ENCODE measurements around the gene ELFN1. TPM values are rescaled to one million over a fixed set of nuclear protein-coding genes. Genes with fewer than 3 reads are reported as not detected.

Gene ELFN1
- polyA plus RNA-seq, 2 donors: 0.16 to 0.39 TPM

DNA sequence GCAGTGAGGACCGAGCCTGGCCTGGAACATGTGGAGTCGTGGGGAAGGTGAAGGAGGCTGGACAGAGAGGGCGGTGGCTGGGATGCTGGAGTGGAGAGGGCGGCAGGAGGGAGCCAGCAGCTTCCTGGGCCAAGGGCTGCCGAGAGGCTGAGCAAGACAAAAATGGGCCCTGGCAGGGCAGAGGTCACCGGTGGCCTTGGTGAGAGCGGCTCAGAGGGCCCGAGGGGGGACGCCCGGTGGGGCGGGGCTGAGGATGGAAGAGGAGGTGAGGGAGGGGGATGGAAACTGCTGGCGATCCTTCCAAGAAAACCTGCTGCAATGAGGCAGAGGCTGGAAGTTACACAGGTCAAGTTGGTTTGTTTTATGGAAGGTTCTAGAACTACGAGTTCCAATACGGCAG is 69.5 kb downstream of the ELFN1 start:
- Histone ChIP-seq H3K9me3 (ENCODE audit: control insufficient read depth in 2 of 2, insufficient read depth in 1 of 2, low read depth in 1 of 2, low read length in 1 of 2) (peaks cover 0 to 2% of the 10 kb centered on the region in 2 donors), H3K27me3 (ENCODE audit: control insufficient read depth in 1 of 2, insufficient read depth in 2 of 2, low read length in 2 of 2) (no peaks in the 10 kb centered on the region), H3K4me3 (ENCODE audit: low read depth in 1 of 2, low read length in 2 of 2) (no peak overlapping the region), H3K27ac (ENCODE audit: low read depth in 2 of 2, low read length in 1 of 2) (no peak overlapping the region), H3K4me1 (ENCODE audit: control insufficient read depth in 2 of 2, insufficient read depth in 2 of 2, low read length in 1 of 2) (peaks cover 5% of the 10 kb centered on the region in 2 donors), H3K36me3 (ENCODE audit: control insufficient read depth in 2 of 2, insufficient read depth in 2 of 2, low read length in 1 of 2) (no peaks in the 10 kb centered on the region)
- 74 to 79% methylated on average over 14 of the region's 14 CpGs for WGBS, 2 donors

DNA sequence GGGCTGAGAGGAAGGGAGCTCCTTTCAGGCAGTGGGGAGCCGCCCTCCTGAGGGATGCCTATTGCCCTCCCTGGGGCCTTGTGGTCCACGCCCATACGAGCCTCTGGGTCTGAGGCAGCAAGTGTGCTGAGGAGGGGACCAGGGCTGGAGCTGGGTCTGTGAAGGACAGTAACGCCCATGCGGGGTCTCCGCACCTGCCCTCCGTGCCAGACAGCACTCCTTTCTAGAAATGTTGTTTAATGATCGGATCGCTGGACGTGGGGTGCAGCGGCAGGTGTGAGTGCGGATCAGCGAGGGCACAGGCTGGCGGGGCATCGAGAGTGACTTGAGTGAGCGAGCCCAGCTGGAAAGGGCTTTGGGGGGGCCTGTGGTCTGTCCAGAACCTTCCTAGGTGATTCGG is 70.1 kb downstream of the ELFN1 start:
- H3K27me3 ChIP-seq (ENCODE audit: control insufficient read depth in 1 of 2, insufficient read depth in 2 of 2, low read length in 2 of 2): no peaks in the 10 kb centered on the region
- peaks cover 5% of the 10 kb centered on the region in 2 donors for H3K4me1 ChIP-seq (ENCODE audit: control insufficient read depth in 2 of 2, insufficient read depth in 2 of 2, low read length in 1 of 2)
- H3K4me3 ChIP-seq (ENCODE audit: low read depth in 1 of 2, low read length in 2 of 2): no peak overlapping the region
- no peaks in the 10 kb centered on the region for H3K36me3 ChIP-seq (ENCODE audit: control insufficient read depth in 2 of 2, insufficient read depth in 2 of 2, low read length in 1 of 2)
- H3K27ac ChIP-seq (ENCODE audit: low read depth in 2 of 2, low read length in 1 of 2): no peak overlapping the region
- peaks cover 0 to 2% of the 10 kb centered on the region in 2 donors for H3K9me3 ChIP-seq (ENCODE audit: control insufficient read depth in 2 of 2, insufficient read depth in 1 of 2, low read depth in 1 of 2, low read length in 1 of 2)
- WGBS, 2 donors: 83 to 84% methylated on average over 17 of the region's 17 CpGs

DNA sequence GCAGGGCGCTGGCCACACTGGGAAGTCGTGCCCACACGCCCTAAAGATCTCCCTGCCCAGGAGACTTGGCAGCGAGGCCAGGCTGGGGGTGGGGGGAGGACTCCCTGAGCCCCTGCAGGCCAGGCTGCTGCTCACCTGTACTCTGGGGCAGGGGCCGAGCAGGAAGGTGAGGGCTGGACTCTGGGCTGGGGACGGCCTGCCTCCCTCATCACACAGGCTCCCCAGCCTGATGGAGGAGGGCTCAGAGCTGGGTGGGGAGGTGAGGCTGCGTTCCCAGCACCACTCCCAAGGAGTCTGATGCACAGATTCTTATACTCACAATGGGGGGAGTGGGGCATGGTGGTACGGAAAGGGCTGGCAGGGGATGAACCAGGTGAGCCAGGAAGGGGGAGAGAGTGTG is 71.2 kb downstream of the ELFN1 start:
- no peaks in the 10 kb centered on the region for H3K27me3 ChIP-seq (ENCODE audit: control insufficient read depth in 1 of 2, insufficient read depth in 2 of 2, low read length in 2 of 2)
- H3K36me3 ChIP-seq (ENCODE audit: control insufficient read depth in 2 of 2, insufficient read depth in 2 of 2, low read length in 1 of 2): no peaks in the 10 kb centered on the region
- WGBS, 2 donors: 67 to 69% methylated on average over 6 to 8 of the region's 8 CpGs
- peaks cover 0 to 2% of the 10 kb centered on the region in 2 donors for H3K9me3 ChIP-seq (ENCODE audit: control insufficient read depth in 2 of 2, insufficient read depth in 1 of 2, low read depth in 1 of 2, low read length in 1 of 2)
- no peak overlapping the region for H3K4me3 ChIP-seq (ENCODE audit: low read depth in 1 of 2, low read length in 2 of 2)
- peaks cover 5% of the 10 kb centered on the region in 2 donors for H3K4me1 ChIP-seq (ENCODE audit: control insufficient read depth in 2 of 2, insufficient read depth in 2 of 2, low read length in 1 of 2)
- no peak overlapping the region for H3K27ac ChIP-seq (ENCODE audit: low read depth in 2 of 2, low read length in 1 of 2)

DNA sequence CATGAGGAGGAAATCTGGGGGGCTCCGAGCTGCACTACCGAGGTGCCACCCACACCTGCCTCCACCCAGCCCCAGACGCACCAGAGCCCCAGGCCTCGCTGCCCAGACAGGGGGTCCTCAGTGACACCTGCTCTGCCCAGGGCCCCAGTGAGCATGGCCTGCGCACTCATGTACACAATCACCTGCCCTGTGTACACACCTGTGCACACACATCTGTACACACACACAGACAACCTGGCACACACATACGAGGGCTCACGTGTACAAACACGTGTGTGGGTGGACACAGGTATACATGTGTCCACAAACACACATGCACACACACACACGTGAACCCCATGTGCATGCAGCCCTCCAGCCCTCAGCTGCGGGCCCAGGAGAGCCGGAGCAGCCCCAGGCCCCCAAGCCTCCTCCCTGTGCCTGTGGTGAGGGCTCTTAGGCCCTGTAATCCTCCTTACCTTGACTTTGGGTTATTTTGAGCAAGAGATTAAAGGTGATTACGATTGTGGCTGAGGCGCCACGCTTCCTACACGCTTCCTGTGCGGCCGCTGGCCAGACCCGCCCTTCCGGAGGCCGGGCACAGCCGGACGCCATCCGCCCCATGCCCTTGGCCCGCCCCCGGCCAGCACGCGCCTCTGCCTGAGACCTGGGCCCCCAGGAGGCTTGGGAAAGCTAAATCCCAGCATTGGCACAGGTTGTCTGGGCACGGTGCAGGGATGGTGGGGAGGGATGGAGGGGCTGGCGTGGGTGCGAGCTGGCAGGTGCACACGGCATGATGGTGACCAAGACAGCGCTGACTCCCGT is 71.9 kb downstream of the ELFN1 start:
- no peak overlapping the region for H3K27ac ChIP-seq (ENCODE audit: low read depth in 2 of 2, low read length in 1 of 2)
- H3K4me3 ChIP-seq (ENCODE audit: low read depth in 1 of 2, low read length in 2 of 2): no peak overlapping the region
- no peaks in the 10 kb centered on the region for H3K36me3 ChIP-seq (ENCODE audit: control insufficient read depth in 2 of 2, insufficient read depth in 2 of 2, low read length in 1 of 2)
- no peaks in the 10 kb centered on the region for H3K27me3 ChIP-seq (ENCODE audit: control insufficient read depth in 1 of 2, insufficient read depth in 2 of 2, low read length in 2 of 2)
- H3K9me3 ChIP-seq (ENCODE audit: control insufficient read depth in 2 of 2, insufficient read depth in 1 of 2, low read depth in 1 of 2, low read length in 1 of 2): peaks cover 0 to 2% of the 10 kb centered on the region in 2 donors
- peaks cover 5% of the 10 kb centered on the region in 2 donors for H3K4me1 ChIP-seq (ENCODE audit: control insufficient read depth in 2 of 2, insufficient read depth in 2 of 2, low read length in 1 of 2)
- WGBS, 2 donors: 66% methylated on average over 33 of the region's 33 CpGs

DNA sequence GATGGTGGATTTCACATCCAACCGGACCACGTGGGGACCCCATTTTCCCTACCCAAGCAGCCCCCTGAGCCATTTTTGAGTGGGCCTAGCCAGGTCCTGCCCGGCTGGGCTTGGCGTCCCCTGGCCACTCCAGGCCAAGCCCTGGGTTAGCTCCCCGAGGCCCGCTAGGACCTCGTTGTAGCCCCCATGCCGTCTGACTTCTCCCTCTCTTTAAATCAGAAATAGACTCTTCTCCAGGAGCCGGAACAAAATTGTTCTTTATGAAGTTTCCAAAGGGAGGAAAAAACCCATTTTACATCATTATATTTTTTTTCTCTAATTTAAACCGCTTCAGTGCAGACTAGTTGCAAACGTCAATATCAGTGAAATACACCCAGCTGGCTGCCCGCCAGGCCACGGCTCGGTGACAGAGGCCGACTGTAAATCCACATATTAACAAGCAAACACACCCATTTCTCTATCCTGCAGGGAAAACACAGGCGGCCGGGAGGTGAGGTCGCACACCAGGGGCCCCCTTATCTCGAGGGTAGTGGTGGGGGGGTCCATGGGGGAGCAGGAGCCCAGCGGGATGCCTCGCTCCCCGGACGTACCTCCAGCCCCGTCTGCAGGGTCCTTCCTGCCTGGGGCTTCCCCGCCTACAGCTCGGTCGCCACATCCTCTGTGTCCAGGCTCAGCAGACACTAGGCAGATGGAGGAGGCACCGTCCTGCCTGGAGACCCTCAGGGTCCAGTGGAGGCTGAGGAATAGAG is 72.7 kb downstream of the ELFN1 start:
- WGBS, 2 donors: 23 to 25% methylated on average over 28 of the region's 28 CpGs
- H3K4me3 ChIP-seq (ENCODE audit: low read depth in 1 of 2, low read length in 2 of 2): no peak overlapping the region
- H3K36me3 ChIP-seq (ENCODE audit: control insufficient read depth in 2 of 2, insufficient read depth in 2 of 2, low read length in 1 of 2): no peaks in the 10 kb centered on the region
- peaks cover 0 to 2% of the 10 kb centered on the region in 2 donors for H3K9me3 ChIP-seq (ENCODE audit: control insufficient read depth in 2 of 2, insufficient read depth in 1 of 2, low read depth in 1 of 2, low read length in 1 of 2)
- peaks cover 5% of the 10 kb centered on the region in 2 donors for H3K4me1 ChIP-seq (ENCODE audit: control insufficient read depth in 2 of 2, insufficient read depth in 2 of 2, low read length in 1 of 2)
- no peaks in the 10 kb centered on the region for H3K27me3 ChIP-seq (ENCODE audit: control insufficient read depth in 1 of 2, insufficient read depth in 2 of 2, low read length in 2 of 2)
- no peak overlapping the region for H3K27ac ChIP-seq (ENCODE audit: low read depth in 2 of 2, low read length in 1 of 2)

DNA sequence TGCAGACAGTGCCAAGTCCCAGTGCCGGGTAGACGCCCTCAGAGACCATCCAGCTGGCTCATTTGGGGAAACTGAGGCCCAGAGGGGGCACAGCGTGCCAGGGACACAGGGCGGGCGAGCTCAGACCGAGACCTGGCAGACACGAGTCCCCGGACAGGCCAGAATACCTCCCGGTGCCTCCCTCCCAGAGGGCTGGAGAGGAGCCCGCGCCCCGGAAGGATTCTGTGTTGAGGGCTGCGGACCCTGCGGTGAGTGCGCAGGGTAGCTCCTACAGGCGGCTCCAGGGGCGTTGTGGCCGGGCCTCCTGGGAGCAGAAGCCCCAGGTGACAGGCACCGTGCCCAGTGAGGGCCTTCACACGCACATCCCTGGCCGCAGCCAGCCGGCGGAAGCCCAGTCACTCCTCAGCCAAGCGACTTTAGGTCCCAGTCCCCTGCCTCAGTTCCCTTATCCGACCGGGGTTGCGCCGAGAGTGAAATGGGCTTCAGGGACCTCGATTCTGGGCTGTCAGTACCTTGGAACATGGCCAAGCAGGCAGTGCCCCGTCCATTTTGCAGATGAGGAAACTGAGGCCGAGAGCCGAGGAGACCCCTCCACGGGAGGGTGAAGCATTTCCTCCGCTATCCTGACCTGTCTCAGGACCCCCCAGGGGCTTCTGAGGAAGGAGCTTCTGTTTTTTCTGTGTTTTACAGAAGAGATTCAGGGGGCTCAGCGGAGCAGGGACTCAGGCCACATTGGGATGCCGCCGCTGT is 73.6 kb downstream of the ELFN1 start:
- Histone ChIP-seq H3K36me3 (ENCODE audit: control insufficient read depth in 2 of 2, insufficient read depth in 2 of 2, low read length in 1 of 2) (no peaks in the 10 kb centered on the region), H3K4me3 (ENCODE audit: low read depth in 1 of 2, low read length in 2 of 2) (no peak overlapping the region), H3K4me1 (ENCODE audit: control insufficient read depth in 2 of 2, insufficient read depth in 2 of 2, low read length in 1 of 2) (peaks cover 5 to 8% of the 10 kb centered on the region in 2 donors), H3K9me3 (ENCODE audit: control insufficient read depth in 2 of 2, insufficient read depth in 1 of 2, low read depth in 1 of 2, low read length in 1 of 2) (peaks cover 0 to 4% of the 10 kb centered on the region in 2 donors), H3K27me3 (ENCODE audit: control insufficient read depth in 1 of 2, insufficient read depth in 2 of 2, low read length in 2 of 2) (no peaks in the 10 kb centered on the region), H3K27ac (ENCODE audit: low read depth in 2 of 2, low read length in 1 of 2) (no peak overlapping the region)
- WGBS, 2 donors: 84 to 87% methylated on average over 29 to 37 of the region's 37 CpGs

DNA sequence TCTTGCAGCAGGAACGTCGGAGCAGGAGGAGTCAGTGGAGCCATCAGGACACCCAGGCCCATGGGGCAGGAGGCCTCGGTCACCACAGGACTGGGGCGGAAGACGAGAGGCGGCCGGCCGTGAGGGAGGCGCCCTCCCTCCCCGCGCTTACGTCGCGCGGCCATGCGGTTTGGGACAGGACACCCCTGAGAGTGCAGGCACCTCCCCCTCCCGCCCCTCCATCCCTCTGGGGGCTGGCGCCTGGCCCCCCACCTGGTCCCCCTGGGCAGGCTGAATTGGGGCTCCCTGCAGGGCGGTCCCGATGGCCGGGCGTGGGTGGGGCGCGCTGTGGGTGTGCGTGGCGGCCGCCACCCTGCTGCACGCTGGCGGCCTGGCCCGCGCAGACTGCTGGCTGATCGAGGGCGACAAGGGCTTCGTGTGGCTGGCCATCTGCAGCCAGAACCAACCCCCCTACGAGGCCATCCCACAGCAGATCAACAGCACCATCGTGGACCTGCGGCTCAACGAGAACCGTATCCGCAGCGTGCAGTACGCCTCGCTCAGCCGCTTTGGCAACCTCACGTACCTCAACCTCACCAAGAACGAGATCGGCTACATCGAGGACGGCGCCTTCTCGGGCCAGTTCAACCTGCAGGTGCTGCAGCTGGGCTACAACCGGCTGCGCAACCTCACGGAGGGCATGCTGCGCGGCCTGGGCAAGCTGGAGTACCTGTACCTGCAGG is 74.4 kb downstream of the ELFN1 start:
- H3K4me3 ChIP-seq (ENCODE audit: low read depth in 1 of 2, low read length in 2 of 2): no peak overlapping the region
- H3K9me3 ChIP-seq (ENCODE audit: control insufficient read depth in 2 of 2, insufficient read depth in 1 of 2, low read depth in 1 of 2, low read length in 1 of 2): peaks cover 0 to 4% of the 10 kb centered on the region in 2 donors
- H3K4me1 ChIP-seq (ENCODE audit: control insufficient read depth in 2 of 2, insufficient read depth in 2 of 2, low read length in 1 of 2): peaks cover 5 to 8% of the 10 kb centered on the region in 2 donors
- no peaks in the 10 kb centered on the region for H3K36me3 ChIP-seq (ENCODE audit: control insufficient read depth in 2 of 2, insufficient read depth in 2 of 2, low read length in 1 of 2)
- WGBS, 2 donors: 96% methylated on average over 54 to 56 of the region's 56 CpGs
- H3K27me3 ChIP-seq (ENCODE audit: control insufficient read depth in 1 of 2, insufficient read depth in 2 of 2, low read length in 2 of 2): peaks cover 0 to 3% of the 10 kb centered on the region in 2 donors
- H3K27ac ChIP-seq (ENCODE audit: low read depth in 2 of 2, low read length in 1 of 2): no peak overlapping the region

DNA sequence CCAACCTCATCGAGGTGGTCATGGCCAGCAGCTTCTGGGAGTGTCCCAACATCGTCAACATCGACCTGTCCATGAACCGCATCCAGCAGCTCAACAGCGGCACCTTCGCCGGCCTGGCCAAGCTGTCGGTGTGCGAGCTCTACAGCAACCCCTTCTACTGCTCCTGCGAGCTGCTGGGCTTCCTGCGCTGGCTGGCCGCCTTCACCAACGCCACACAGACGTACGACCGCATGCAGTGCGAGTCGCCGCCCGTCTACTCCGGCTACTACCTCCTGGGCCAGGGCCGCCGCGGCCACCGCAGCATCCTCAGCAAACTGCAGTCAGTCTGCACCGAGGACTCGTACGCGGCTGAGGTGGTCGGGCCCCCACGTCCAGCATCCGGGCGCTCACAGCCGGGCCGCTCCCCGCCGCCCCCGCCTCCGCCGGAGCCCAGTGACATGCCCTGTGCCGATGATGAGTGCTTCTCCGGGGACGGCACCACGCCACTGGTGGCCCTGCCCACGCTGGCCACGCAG is 75.0 kb downstream of the ELFN1 start:
- Histone ChIP-seq H3K27ac (ENCODE audit: low read depth in 2 of 2, low read length in 1 of 2) (no peak overlapping the region), H3K4me3 (ENCODE audit: low read depth in 1 of 2, low read length in 2 of 2) (no peak overlapping the region), H3K9me3 (ENCODE audit: control insufficient read depth in 2 of 2, insufficient read depth in 1 of 2, low read depth in 1 of 2, low read length in 1 of 2) (peaks cover 0 to 4% of the 10 kb centered on the region in 2 donors), H3K27me3 (ENCODE audit: control insufficient read depth in 1 of 2, insufficient read depth in 2 of 2, low read length in 2 of 2) (peaks cover 0 to 5% of the 10 kb centered on the region in 2 donors), H3K36me3 (ENCODE audit: control insufficient read depth in 2 of 2, insufficient read depth in 2 of 2, low read length in 1 of 2) (no peaks in the 10 kb centered on the region), H3K4me1 (ENCODE audit: control insufficient read depth in 2 of 2, insufficient read depth in 2 of 2, low read length in 1 of 2) (peaks cover 5 to 8% of the 10 kb centered on the region in 2 donors)
- WGBS, 2 donors: 94 to 96% methylated on average over 43 to 46 of the region's 46 CpGs

Data from esophagus (tissue), 2 donors.